Fibroblast of lung (primary cell): Measurements from ENCODE around the gene NDUFB5.

ENCODE experiments used
- CTCF ChIP-seq, 2 donors: IDR thresholded peaks in 1 of 2; conservative IDR thresholded peaks in 1 of 2; 1 replicate in 1 of 2; 2 replicates in 1 of 2; pipeline ENCODE4 v1.5.1; 2011 to 2012; ENCODE audit warnings: low read length in 2 of 2, control low read depth in 1 of 2, inconsistent platforms in 1 of 2, low read depth in 1 of 2, mild to moderate bottlenecking in 1 of 2
- EZH2 ChIP-seq: IDR thresholded peaks from 2 replicates; pipeline ENCODE4 v1.5.1; 2012; ENCODE audit warnings: low read length, control low read depth, mild to moderate bottlenecking; ENCODE audit errors: missing control alignments

GRCh38 chr3:179655236-179655635, 50.6 kb downstream of the NDUFB5 start:
- TF ChIP-seq CTCF (conservative IDR thresholded peaks at IDR 0.05 in 1 of 2, IDR thresholded peaks at IDR 0.05 in 1 of 2; ENCODE audit: low read depth in 1 of 2, low read length in 2 of 2) (no peak), EZH2 (no peak)
